SU-DHL-6 (cell line): ENCODE measurements around the gene ABCA12.

Experiments used
- H2AFZ ChIP-seq: fragments of 200-600 bp; sonication (generic); 2 replicates; pipeline ENCODE4 v1.6.1; 2014; ENCODE audit warnings: low read depth, mild to moderate bottlenecking, moderate library complexity, mixed read lengths, antibody characterized with exemption, low read length; ENCODE audit not compliant: severe bottlenecking
- H3F3A ChIP-seq: fragments of 200-600 bp; shearing (Covaris generic); 2 replicates; pipeline ENCODE4 v1.6.0; 2016; ENCODE audit warnings: antibody characterized with exemption, mild to moderate bottlenecking; ENCODE audit not compliant: insufficient read depth
- H3K27ac ChIP-seq: fragments of 200-600 bp; sonication (generic); 2 replicates; pipeline ENCODE4 v1.5.1; 2016; ENCODE audit warnings: low read depth, mild to moderate bottlenecking, low read length, moderate library complexity, mixed read lengths
- H3K27me3 ChIP-seq: fragments of 200-600 bp; sonication (generic), shearing (Covaris generic); 2 replicates; pipeline ENCODE4 v1.6.0; 2014; ENCODE audit warnings: mild to moderate bottlenecking, low read length
- H3K36me3 ChIP-seq: fragments of 200-600 bp; sonication (generic); 2 replicates; pipeline ENCODE4 v1.6.1; 2014; ENCODE audit warnings: mild to moderate bottlenecking, low read length, mixed read lengths
- H3K4me2 ChIP-seq: fragments of 300-600, 200-600 bp; shearing (Covaris generic), sonication (generic); 2 replicates; pipeline ENCODE4 v1.6.0; 2014; ENCODE audit warnings: low read length, low read depth, mild to moderate bottlenecking; ENCODE audit not compliant: poor library complexity, severe bottlenecking
- H3K4me3 ChIP-seq: fragments of 200-600 bp; sonication (generic); 2 replicates; pipeline ENCODE4 v1.5.1; 2014; ENCODE audit warnings: antibody characterized with exemption, low read length, mild to moderate bottlenecking, mixed read lengths; ENCODE audit not compliant: insufficient read depth, poor library complexity, severe bottlenecking
- H3K79me2 ChIP-seq: fragments of 200-600 bp; sonication (generic); 2 replicates; pipeline ENCODE4 v1.6.1; 2014; ENCODE audit warnings: mild to moderate bottlenecking, low read length, moderate library complexity; ENCODE audit not compliant: insufficient read depth
- H3K9ac ChIP-seq: fragments of 200-600 bp; sonication (generic); 2 replicates; pipeline ENCODE4 v1.7.0; 2014; ENCODE audit warnings: mild to moderate bottlenecking, low read length
- H3K9me2 ChIP-seq: fragments of 200-600 bp; sonication (generic); replicated peaks from 2 replicates; pipeline ENCODE4 v1.6.1; 2014; ENCODE audit warnings: low read length; ENCODE audit not compliant: insufficient read depth
- H3K9me3 ChIP-seq: fragments of 200-600 bp; sonication (generic); 2 replicates; pipeline ENCODE4 v1.6.1; 2014; ENCODE audit warnings: low read length, mixed read lengths; ENCODE audit not compliant: insufficient read depth
- H4K20me1 ChIP-seq: fragments of 200-600 bp; sonication (generic); 2 replicates; pipeline ENCODE4 v1.6.1; 2014; ENCODE audit warnings: low read depth, mild to moderate bottlenecking, antibody characterized with exemption, low read length, moderate library complexity, mixed read lengths
- CTCF ChIP-seq: fragments of 200-600 bp; sonication (generic); IDR thresholded peaks from one replicate; pipeline ENCODE4 v1.5.1; 2017; ENCODE audit warnings: antibody characterized with exemption, mild to moderate bottlenecking, low read length, moderate library complexity; ENCODE audit not compliant: insufficient read depth, poor library complexity, severe bottlenecking
- EZH2phosphoT487 ChIP-seq: fragments of 200-600 bp; sonication (generic), shearing (Covaris generic); conservative IDR thresholded peaks from 2 replicates; pipeline ENCODE4 v1.6.1; 2018; ENCODE audit warnings: mild to moderate bottlenecking, antibody characterized with exemption, low read length, moderate library complexity, mixed read lengths

ABCA12 gene

GRCh38 chr2:215060861-215061536, 77.4 kb downstream of the ABCA12 start:
- Histone ChIP-seq H3K27ac (no peak overlapping the region), H2AFZ (no peak overlapping the region), H3K79me2 (no peaks in the 10 kb centered on the region), H3K9me2 (no peaks in the 10 kb centered on the region), H3K36me3 (no peaks in the 10 kb centered on the region), H3K4me3 (no peak overlapping the region), H3K4me2 (no peak overlapping the region), H3F3A (no peaks in the 10 kb centered on the region), H3K9ac (no peak overlapping the region), H3K27me3 (no peaks in the 10 kb centered on the region), H4K20me1 (no peaks in the 10 kb centered on the region), H3K9me3 (no peaks in the 10 kb centered on the region)
- TF ChIP-seq EZH2phosphoT487, result no peak
- no peak for TF ChIP-seq CTCF

- H3K79me2 ChIP-seq, result no peaks in the 10 kb centered on the region
- no peak overlapping the region for H3K4me3 ChIP-seq
- H2AFZ ChIP-seq, result no peak overlapping the region
- no peaks in the 10 kb centered on the region for H3K9me3 ChIP-seq
- TF ChIP-seq CTCF, result no peak
- no peak for TF ChIP-seq EZH2phosphoT487
- H3K9ac ChIP-seq, result no peak overlapping the region
- H3K27ac ChIP-seq, result no peak overlapping the region
- no peaks in the 10 kb centered on the region for H4K20me1 ChIP-seq
- no peaks in the 10 kb centered on the region for H3K27me3 ChIP-seq
- no peak overlapping the region for H3K4me2 ChIP-seq
- H3F3A ChIP-seq, result no peaks in the 10 kb centered on the region
- no peaks in the 10 kb centered on the region for H3K9me2 ChIP-seq
- H3K36me3 ChIP-seq, result no peaks in the 10 kb centered on the region
Observed at GRCh38 chr2:215059724-215060123, 78.7 kb downstream of the ABCA12 start.

- Histone ChIP-seq H3K27me3 (no peaks in the 10 kb centered on the region), H3K4me3 (no peak overlapping the region), H3K9me2 (no peaks in the 10 kb centered on the region), H3F3A (no peaks in the 10 kb centered on the region), H3K79me2 (no peaks in the 10 kb centered on the region), H3K9me3 (no peaks in the 10 kb centered on the region), H2AFZ (no peak overlapping the region), H3K9ac (no peak overlapping the region), H3K4me2 (no peak overlapping the region), H3K27ac (no peak overlapping the region), H4K20me1 (no peaks in the 10 kb centered on the region), H3K36me3 (no peaks in the 10 kb centered on the region)
- TF ChIP-seq CTCF, result no peak
- TF ChIP-seq EZH2phosphoT487, result no peak
Observed at GRCh38 chr2:215055891-215056290, 82.5 kb downstream of the ABCA12 start.
